DLD1 (cell line): ENCODE measurements around the gene CLMN.

Experiments used
- in situ Hi-C: cut with HindIII; loops from 2 replicates; pipeline ENCODE4 v1.10.0; 2017; ENCODE audit warnings: low sequenced_read_pairs

Gene CLMN

DNA sequence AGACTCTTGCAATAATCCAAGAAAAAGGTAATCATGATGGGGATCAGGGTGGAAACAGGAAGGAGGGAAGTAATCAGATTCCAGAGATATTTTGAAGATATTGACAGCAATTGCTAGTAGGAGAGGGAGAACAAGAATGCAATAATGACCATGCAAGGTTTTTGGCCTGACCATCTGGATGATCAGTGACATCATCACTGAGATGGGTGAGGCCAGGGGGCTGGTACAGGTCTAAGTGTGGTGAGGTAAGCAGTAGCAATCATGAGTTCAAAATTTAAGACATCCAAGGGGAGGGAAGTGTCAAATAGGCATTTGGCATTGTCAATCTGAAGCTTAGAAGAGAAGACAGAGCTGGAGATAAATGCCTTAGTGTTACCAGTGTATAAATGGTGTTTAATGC, 24.8 kb upstream of the CLMN start:
- in situ Hi-C loops, result loop anchor here (10.0 kb wide), 1 partner anchor 450 kb away; no protein-coding TSS in a partner anchor

- in situ Hi-C loops, result loop anchor here (10.0 kb wide), 1 partner anchor 447 kb away; no protein-coding TSS in a partner anchor
These were observed 21.9 kb upstream of the CLMN start for GRCh38 chr14:95341564-95341963.

GRCh38 chr14:95341115-95341514, 21.4 kb upstream of the CLMN start:
- in situ Hi-C loops, result loop anchor here (10.0 kb wide), 1 partner anchor 446 kb away; no protein-coding TSS in a partner anchor

GRCh38 chr14:95340201-95340697, 20.5 kb upstream of the CLMN start:
- in situ Hi-C loops, result loop anchor here (10.0 kb wide), 1 partner anchor 445 kb away; no protein-coding TSS in a partner anchor

DNA sequence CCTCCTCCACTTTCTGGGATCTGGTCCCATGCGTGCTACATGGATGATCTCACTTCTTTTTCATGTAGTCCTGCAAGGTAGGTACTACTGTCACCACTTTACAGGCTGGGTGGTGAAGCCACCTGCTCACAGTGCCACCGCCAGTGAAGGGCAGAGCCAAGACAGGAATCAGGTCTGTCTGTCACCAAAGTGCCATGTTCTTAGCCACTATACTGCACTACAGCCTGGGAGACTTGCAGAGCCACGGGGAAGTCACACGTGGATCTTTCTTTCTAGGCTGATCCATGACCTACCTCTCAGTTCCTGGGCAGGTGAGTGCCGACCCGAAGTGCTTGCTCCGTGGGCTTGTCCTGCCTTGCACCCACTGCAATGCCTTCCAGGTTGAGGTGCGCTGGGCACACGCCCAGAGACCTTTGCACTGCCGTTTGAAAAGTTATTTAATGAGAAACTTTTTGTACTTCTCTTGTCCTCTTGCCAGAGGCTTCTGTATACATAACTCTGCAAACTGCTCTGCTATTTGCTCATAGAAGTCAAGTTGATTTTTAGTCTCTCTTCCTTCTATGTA, 19.7 kb upstream of the CLMN start:
- in situ Hi-C loops, result no loop called here

DNA sequence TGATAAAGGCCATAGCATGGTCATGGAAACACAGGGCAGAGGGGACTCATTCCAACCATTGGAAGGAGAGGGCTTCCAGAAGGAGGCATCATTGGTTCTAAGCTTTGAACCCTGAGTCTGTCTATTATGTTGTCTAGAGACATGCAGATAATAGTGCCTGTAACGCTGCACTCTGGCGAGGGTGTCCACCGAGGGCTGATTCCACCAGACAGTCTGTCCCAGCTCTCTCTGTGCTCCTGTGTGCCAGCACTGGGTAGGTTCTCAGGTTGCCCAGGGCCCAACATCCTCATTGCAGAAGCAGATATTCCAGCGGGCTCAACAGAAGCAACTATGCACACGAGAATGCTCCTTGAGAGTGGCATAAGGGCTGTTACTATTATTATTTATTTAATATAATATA, 18.7 kb upstream of the CLMN start:
- in situ Hi-C loops, result no loop called here

DNA sequence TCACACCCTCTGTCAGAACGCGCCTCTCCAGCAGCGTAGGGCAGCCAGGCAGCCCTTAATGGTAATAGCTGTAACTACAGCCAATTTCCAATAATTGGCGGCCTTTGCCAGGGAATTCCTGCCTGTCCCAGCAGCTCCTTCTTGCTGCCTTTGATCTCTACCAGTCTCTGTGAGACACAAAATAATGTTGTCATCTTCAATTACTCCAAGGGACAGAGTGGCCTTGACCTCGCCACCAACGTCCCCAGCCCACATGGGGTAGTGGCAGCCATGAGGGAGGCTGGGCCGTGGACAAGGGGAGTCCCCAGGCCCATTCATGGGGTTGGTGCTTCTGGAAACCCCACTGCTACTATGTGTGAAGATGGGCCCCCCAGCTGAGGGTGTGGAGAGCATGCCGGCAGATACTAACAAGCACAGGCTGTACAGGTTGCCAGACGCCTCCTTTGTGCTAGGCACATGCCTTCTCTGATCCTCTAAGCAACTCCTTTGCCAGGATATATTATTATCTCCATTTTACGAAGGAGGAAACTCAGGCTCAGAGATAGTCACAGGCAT, 17.4 kb upstream of the CLMN start:
- in situ Hi-C loops, result no loop called here

DNA sequence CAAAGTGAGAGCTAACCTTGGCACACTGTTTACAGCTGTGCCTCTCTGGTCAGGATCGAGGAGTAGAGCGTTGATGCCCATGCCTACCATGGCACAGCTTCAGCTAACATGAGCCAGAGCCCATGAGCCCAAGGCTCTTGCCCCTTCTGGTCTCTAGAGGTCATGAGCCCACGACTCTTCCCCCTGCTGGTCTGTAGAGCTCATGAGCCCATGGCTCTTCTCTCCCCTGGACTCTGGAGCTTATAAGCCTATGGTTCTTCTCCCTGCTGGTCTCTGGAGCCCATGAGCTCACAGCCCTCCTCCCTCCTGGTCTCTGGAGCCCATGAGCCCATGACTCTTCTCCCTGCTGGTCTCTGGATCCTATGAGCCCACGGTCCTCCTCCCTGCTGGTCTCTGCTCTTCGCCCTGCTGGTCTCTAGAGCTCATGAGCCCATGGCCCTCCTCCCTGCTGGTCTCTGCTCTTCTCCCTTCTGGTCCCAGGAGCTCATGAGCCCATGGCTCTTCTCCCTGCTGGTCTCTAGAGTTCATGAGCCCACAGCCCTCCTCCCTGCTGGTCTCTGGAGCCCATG, 16.6 kb upstream of the CLMN start:
- in situ Hi-C loops, result no loop called here

GRCh38 chr14:95335071-95335470, 15.4 kb upstream of the CLMN start:
- in situ Hi-C loops, result no loop called here

- in situ Hi-C loops, result no loop called here
These were observed 14.3 kb upstream of the CLMN start for GRCh38 chr14:95334044-95334443.

GRCh38 chr14:95332641-95333040, 12.9 kb upstream of the CLMN start:
- in situ Hi-C loops, result no loop called here

- in situ Hi-C loops, result no loop called here
These were observed 12.2 kb upstream of the CLMN start for GRCh38 chr14:95331708-95332408.

GRCh38 chr14:95330591-95331370, 11.1 kb upstream of the CLMN start:
- in situ Hi-C loops, result no loop called here

GRCh38 chr14:95329941-95330340, 10.2 kb upstream of the CLMN start:
- in situ Hi-C loops, result no loop called here

- in situ Hi-C loops, result no loop called here
These were observed 9.2 kb upstream of the CLMN start for GRCh38 chr14:95328729-95329503.

DNA sequence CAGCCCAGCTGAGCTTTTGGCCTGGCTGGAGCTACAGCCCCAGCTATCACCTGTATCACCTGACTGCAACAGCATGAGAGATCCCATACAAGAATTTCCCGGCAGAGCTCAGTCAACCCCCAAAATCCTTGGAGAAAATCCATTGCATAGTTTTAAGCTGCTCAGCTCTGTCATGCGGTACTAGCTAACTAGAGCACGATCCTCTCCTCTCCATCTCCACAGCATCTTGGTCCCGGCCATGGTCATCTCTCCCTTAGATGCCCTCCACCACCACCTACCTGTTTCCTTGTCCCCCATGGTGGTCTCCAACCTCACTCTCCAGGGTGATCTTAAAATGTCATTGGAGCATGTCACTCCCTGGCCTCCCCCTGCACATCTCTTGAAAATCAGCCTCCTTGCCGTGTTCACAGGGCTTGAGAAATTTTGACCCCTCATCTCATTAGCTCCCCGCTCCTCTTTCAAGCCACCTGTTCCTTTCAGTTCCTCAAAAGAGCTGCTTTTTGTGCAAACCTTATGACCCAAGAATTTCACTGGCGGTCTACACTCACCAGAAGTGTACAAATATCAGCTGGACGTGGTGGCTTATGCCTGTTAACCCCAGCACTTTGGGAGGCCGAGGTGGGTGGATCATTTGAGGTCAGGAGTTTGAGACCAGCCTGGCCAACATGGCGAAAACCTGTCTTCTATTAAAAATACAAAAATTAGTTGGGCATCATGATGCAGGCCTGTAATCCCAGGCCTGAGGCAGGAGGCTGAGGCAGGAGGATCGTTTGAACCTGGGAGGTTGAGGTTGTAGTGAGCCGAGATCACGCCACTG, 8.1 kb upstream of the CLMN start:
- in situ Hi-C loops, result no loop called here

DNA sequence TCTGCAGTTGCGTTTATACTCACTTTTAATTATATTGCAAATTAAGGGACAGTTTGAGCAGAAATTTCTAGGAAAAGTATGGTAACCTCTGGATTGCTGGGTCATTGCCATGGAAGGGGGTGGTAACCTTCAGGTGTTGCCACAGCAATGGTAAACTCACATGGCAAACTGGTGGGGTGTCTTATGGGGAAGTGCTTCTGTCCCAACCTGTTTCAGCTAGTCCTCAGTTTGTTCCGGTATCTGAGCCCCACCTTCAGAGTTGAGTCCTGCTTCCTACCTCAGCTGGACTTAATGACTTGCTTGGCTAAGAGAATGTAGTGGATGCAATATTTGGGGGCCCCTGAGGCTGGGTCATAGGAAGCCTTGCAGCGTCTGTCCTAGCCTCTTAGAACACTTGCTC, 7.3 kb upstream of the CLMN start:
- in situ Hi-C loops, result no loop called here

- in situ Hi-C loops, result no loop called here
These were observed 4.2 kb upstream of the CLMN start for GRCh38 chr14:95323917-95324316.

- in situ Hi-C loops, result no loop called here
These were observed 3.7 kb upstream of the CLMN start for GRCh38 chr14:95323361-95323760.
